C4-2B (cell line): ENCODE results near the gene CHRDL2.

Experiments used
- H3K27ac ChIP-seq: fragments of 450-650 bp; 2 replicates; pipeline ENCODE4 v1.5.1; 2017
- ZFX ChIP-seq: fragments of 450-650 bp; IDR thresholded peaks from 2 replicates; pipeline ENCODE4 v1.6.1; 2017
- TF ChIP-seq, protein P1 (sequence below): fragments of 450-650 bp; conservative IDR thresholded peaks from 2 replicates; pipeline ENCODE4 v1.5.1; 2017; ENCODE audit warnings: mild to moderate bottlenecking

Gene CHRDL2

DNA sequence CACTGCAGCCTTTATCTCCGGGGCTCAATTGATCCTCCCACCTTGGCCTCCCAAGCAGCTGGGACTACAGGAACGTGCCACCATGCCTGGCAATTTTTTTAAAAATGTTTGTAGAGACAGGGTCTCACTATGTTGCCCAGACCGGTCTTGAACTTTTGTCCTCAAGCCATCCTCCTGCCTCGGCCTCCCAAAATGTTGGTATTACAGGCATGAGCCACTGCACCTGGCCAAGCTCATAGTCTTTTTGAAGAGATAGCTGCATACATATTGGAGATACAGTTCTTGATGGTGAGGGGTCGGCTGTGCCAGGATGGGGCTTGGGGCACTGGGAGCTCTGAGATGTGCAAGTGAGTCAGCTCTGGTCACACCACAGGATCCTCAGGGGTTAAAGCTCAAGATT is 53.2 kb downstream of the CHRDL2 start:
- no peak overlapping the region for H3K27ac ChIP-seq
- TF ChIP-seq, protein P1, sequence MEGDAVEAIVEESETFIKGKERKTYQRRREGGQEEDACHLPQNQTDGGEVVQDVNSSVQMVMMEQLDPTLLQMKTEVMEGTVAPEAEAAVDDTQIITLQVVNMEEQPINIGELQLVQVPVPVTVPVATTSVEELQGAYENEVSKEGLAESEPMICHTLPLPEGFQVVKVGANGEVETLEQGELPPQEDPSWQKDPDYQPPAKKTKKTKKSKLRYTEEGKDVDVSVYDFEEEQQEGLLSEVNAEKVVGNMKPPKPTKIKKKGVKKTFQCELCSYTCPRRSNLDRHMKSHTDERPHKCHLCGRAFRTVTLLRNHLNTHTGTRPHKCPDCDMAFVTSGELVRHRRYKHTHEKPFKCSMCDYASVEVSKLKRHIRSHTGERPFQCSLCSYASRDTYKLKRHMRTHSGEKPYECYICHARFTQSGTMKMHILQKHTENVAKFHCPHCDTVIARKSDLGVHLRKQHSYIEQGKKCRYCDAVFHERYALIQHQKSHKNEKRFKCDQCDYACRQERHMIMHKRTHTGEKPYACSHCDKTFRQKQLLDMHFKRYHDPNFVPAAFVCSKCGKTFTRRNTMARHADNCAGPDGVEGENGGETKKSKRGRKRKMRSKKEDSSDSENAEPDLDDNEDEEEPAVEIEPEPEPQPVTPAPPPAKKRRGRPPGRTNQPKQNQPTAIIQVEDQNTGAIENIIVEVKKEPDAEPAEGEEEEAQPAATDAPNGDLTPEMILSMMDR, result no peak
- no peak for TF ChIP-seq ZFX

DNA sequence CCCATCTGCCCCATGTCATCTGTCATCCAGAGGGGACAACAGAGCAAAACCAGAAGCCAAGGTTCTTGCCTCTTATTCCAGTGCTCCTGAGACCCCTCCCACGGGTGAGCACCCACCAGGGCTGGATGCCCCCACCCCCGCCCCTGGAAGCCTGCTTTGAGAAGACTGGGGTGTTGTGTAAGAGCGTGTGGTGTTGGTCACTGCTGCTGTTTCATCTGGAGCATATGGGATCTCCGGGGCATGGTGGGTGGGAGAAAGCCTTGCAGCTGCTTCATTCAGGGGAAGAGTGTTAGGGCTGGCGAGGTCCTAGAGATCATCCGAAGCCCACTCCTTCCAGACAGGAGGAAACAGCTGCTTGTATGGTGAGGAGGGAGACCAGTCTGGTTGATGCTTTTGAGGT is 54.1 kb downstream of the CHRDL2 start:
- no peak for TF ChIP-seq ZFX
- TF ChIP-seq, protein P1, result no peak

DNA sequence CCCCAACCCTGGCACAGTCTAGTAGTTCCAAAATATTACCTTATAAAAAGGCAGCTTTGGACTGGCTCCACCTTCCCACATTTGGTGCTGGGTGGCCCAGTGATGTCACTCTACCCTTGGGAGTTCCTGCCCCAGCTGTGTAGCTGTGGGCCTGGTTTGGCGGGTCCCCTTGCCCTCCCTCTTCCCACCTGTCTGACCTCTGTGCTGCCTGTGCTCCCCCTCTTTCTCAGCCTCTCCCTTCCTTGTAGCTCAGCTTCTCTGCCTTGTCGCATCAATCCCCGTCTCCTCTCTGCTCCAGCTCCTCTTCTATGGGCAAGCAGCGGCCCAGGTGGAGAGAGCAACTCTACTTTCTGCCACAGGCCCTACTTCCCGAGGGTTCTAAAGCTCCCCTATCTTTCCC is 54.6 kb downstream of the CHRDL2 start:
- TF ChIP-seq, protein P1, result no peak
- no peak for TF ChIP-seq ZFX
- no peak overlapping the region for H3K27ac ChIP-seq

More for the DNA sequence above, 54.1 kb downstream of the CHRDL2 start:
- H3K27ac ChIP-seq, result no peak overlapping the region

DNA sequence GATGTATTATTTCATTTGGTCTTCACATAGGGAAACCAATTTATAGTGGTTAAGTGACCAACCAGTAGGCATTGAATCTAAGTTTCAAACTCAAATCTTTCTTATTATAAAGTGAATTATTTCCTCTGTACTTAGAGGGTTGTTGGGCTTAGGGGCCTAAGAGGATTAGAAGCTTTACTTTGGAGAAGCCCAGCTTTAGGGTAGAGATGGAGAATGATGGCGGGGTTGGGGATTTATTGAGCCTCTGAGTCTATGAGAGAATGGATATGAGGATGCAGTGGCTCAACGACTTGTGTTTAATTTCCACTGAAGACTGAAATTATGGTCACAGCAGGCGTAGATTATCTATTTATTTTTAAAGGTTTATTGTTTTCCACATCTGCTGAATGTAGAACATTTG is 55.5 kb downstream of the CHRDL2 start:
- H3K27ac ChIP-seq, result no peak overlapping the region
- no peak for TF ChIP-seq ZFX
- TF ChIP-seq, protein P1, result no peak

DNA sequence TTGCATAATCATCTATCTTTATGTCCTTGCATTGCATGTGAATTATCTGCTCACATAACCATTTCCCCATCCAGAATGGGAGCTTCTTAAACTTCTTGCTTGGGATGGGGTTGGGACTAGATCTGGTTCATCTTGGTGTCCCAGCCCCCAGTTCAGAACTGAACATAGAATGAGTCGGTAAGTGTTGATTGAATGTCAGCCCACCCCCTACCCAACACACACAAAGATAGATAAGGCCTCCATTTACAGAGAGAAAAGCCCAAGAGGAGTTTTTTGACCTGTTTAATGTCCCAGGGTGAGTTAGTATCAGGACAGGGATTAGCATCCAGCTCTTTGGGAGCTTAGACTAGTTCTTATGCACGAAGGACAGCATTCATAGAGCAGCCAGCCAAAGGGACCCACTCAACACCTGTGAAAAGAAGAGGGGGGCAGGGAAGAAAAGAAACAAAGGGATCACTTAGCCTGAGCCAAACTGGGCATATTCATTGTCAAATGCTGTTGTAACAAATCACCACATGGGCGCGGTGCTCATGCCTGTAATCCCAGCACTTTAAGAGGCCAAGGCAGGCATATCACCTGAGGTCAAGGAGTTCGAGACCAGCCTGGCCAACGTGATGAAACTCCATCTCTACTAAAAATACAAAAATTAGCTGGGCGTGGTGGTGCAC is 57.4 kb downstream of the CHRDL2 start:
- H3K27ac ChIP-seq, result no peak overlapping the region
- TF ChIP-seq, protein P1, result no peak
- no peak for TF ChIP-seq ZFX

DNA sequence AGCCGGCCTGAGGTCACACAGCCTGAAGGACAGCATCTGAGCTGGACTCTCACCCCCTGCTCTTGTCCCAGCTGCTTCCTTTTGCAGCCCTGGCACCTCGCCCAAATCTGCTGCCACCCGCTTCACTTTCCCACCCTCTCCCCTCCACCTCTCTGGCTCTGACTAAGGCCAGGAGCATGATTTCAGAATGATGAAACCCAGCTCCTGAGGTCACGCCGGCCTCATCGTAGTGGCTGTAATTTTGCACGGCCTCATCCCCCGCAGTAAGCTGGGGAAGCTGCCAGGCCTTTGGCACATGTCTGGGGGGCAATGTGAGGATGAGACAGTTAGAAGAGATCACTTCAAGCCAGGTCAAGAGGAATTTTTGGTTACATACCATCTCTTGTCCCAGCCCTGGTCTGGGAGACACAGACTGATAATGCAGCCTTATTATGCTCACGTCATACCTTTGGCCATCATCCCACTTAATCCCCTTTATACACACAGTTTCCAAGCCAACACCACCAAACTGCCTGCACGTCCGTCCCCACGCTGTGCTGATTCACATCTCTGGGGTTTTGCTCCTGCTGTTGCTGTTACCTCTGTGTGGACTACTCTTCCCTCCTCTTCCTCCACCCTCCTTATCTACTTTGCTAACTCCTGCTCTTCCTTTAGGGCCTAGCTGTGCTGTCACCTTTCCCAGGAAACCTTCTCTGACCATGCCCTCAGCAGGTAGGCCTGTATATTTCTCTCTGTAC is 58.1 kb downstream of the CHRDL2 start:
- TF ChIP-seq, protein P1, result no peak
- no peak for TF ChIP-seq ZFX
- H3K27ac ChIP-seq, result no peak overlapping the region

DNA sequence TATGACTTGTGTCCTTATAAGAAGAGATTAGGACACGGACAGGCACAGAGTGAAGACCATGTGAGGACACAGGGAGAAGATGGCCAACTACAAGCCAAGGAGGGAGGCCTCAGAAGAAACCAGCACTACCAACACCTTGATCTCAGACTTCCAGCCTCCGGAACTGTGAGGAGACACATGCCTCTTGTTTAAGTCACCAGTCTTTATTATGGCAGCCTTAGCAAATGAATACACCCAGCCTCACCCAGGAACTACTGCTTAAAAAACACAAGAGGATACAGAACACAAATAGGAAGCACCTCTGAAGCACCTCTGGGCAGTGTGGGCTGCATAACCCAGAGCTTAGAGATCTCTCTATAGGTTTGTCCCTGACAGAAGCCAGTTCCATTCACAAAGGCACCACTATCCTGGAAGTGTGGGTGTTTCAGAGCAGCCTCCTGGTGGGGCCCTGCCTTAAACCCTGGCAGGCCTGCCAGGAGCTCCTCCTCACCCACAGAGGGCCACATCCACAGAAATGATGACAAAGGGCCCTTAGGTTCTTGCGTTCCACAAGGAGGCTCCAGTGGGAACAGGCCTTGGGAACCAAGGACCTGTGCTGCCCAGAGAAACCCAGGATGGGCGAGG is 58.8 kb downstream of the CHRDL2 start:
- TF ChIP-seq ZFX, result no peak
- TF ChIP-seq, protein P1, result no peak
- H3K27ac ChIP-seq, result no peak overlapping the region
